GM12891 (cell line): ENCODE measurements around the gene LCNL1.
A peak's percentile ranks its signal among the peaks of the same experiment; 100 is the strongest.

Experiments
- PAX5 ChIP-seq: IDR thresholded peaks from 2 replicates; pipeline ENCODE4 v1.6.1; 2011; ENCODE audit warnings: low read length, moderate library complexity, mild to moderate bottlenecking; ENCODE audit not compliant: insufficient read depth, severe bottlenecking
- POLR2A ChIP-seq: IDR thresholded peaks from 2 replicates; pipeline ENCODE4 v1.6.1; 2011; ENCODE audit warnings: low read depth, low read length, control low read depth
- POLR2AphosphoS5 ChIP-seq: IDR thresholded peaks from 2 replicates; pipeline ENCODE4 v1.6.1; 2011; ENCODE audit warnings: low read depth, low read length, control low read depth
- SPI1 ChIP-seq: IDR thresholded peaks from 2 replicates; pipeline ENCODE4 v1.6.1; 2011; ENCODE audit warnings: low read depth, low read length, control low read depth
- TAF1 ChIP-seq: IDR thresholded peaks from 2 replicates; pipeline ENCODE4 v1.6.1; 2011; ENCODE audit warnings: low read depth, low read length, control low read depth

GRCh38 chr9:136991993-136992818 is 9.4 kb downstream of the LCNL1 start, which contains the start of gene PAXX:
- TF ChIP-seq POLR2AphosphoS5, result no peak
- no peak for TF ChIP-seq PAX5
- 0 out of 2 replicates have a peak, but pooled peaks have one; percentile 19 for TF ChIP-seq POLR2A
- TF ChIP-seq TAF1, result no peak
- TF ChIP-seq SPI1, result no peak
